SU-DHL-6 (cell line): Measurements from ENCODE around the gene WSCD2.

ENCODE experiments used
- EZH2phosphoT487 ChIP-seq: fragments of 200-600 bp; sonication (generic), shearing (Covaris generic); conservative IDR thresholded peaks from 2 replicates; pipeline ENCODE4 v1.6.1; 2018; ENCODE audit warnings: mild to moderate bottlenecking, antibody characterized with exemption, low read length, moderate library complexity, mixed read lengths
- TF ChIP-seq, protein P1 (sequence below): fragments of 200-600 bp; sonication (generic); IDR thresholded peaks from one replicate; pipeline ENCODE4 v1.5.1; 2017; ENCODE audit warnings: antibody characterized with exemption, mild to moderate bottlenecking, low read length, moderate library complexity; ENCODE audit not compliant: insufficient read depth, poor library complexity, severe bottlenecking

DNA sequence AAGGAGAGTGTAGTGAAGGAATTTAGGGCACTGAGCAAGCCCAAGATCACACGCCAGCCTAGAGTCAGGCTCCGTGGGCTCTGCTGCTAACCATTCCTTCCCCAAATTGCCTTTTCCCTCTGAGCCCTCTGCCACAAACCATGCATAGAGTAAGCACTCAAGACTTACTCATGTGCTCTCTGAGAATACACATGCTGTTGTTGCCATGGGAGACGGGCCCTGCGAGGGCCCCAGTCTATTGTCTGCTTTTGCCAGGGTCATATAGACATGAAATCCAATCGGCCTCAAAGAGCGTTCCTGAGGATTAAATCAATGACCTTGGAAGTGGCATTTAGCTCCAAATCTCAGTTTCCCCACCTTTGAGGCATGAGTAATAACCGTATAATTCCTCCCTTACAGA is 48.7 kb upstream of the WSCD2 start:
- TF ChIP-seq, protein P1, sequence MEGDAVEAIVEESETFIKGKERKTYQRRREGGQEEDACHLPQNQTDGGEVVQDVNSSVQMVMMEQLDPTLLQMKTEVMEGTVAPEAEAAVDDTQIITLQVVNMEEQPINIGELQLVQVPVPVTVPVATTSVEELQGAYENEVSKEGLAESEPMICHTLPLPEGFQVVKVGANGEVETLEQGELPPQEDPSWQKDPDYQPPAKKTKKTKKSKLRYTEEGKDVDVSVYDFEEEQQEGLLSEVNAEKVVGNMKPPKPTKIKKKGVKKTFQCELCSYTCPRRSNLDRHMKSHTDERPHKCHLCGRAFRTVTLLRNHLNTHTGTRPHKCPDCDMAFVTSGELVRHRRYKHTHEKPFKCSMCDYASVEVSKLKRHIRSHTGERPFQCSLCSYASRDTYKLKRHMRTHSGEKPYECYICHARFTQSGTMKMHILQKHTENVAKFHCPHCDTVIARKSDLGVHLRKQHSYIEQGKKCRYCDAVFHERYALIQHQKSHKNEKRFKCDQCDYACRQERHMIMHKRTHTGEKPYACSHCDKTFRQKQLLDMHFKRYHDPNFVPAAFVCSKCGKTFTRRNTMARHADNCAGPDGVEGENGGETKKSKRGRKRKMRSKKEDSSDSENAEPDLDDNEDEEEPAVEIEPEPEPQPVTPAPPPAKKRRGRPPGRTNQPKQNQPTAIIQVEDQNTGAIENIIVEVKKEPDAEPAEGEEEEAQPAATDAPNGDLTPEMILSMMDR, result no peak
- TF ChIP-seq EZH2phosphoT487, result no peak
